ENCODE data around the gene EPHA1. TPM values are rescaled to one million over a fixed set of nuclear protein-coding genes. Genes with fewer than 3 reads are reported as not detected.

The EPHA1 gene
- total and polyA plus RNA-seq, 7 experiments from 2014 or later, result 4.1 to 63.1 (median 33.6) TPM

- Mint-ChIP-seq H3K4me1 (peaks cover 0 to 32% (median 24%) of the 10 kb centered on the region in 7 donors), H3K27ac (no peak overlapping the region), H3K36me3 (peaks cover 0 to 41% (median 29%) of the 10 kb centered on the region in 5 donors), H3K27me3 (peaks cover 0 to 3% (median 0%) of the 10 kb centered on the region in 5 donors), H3K4me3 (no peak overlapping the region), H3K9me3 (no peaks in the 10 kb centered on the region)
- Histone ChIP-seq H3K9me3 (ENCODE audit: control insufficient read depth in 2 of 3, low read length in 3 of 3) (no peaks in the 10 kb centered on the region), H3K4me3 (ENCODE audit: low read length) (no peak overlapping the region), H3K4me1 (ENCODE audit: control insufficient read depth in 2 of 2, insufficient read depth in 2 of 2, low read length in 2 of 2) (no peaks in the 10 kb centered on the region), H3K36me3 (ENCODE audit: control insufficient read depth in 2 of 3, insufficient read depth in 3 of 3, low read length in 3 of 3) (no peaks in the 10 kb centered on the region), H3K27ac (ENCODE audit: low read depth, low read length) (no peak overlapping the region), H3K27me3 (ENCODE audit: control insufficient read depth in 2 of 2, insufficient read depth in 2 of 2, low read length in 2 of 2) (no peaks in the 10 kb centered on the region)
- POLR2A ChIA-PET, result no interaction called here
- DNase-seq (no peak), ATAC-seq (no peak)
- CTCF ChIA-PET, result no interaction called here
- intact Hi-C loops (cut with micrococcal nuclease), result no loop called here
These were observed 43.8 kb upstream of the EPHA1 start for GRCh38 chr7:143452495-143452894.

GRCh38 chr7:143451746-143452145 is 43.1 kb upstream of the EPHA1 start:
- H3K27me3 ChIP-seq (ENCODE audit: control insufficient read depth in 2 of 2, insufficient read depth in 2 of 2, low read length in 2 of 2), result no peaks in the 10 kb centered on the region
- POLR2A ChIA-PET, result no interaction called here
- no peaks in the 10 kb centered on the region for H3K36me3 ChIP-seq (ENCODE audit: control insufficient read depth in 2 of 3, insufficient read depth in 3 of 3, low read length in 3 of 3)
- intact Hi-C loops (cut with micrococcal nuclease), result no loop called here
- H3K4me3 Mint-ChIP-seq, result no peak overlapping the region
- no peak overlapping the region for H3K4me3 ChIP-seq (ENCODE audit: low read length)
- H3K36me3 Mint-ChIP-seq, result peaks cover 0 to 34% (median 22%) of the 10 kb centered on the region in 5 donors
- no peak overlapping the region for H3K27ac ChIP-seq (ENCODE audit: low read depth, low read length)
- peaks cover 0 to 32% (median 24%) of the 10 kb centered on the region in 7 donors for H3K4me1 Mint-ChIP-seq
- H3K4me1 ChIP-seq (ENCODE audit: control insufficient read depth in 2 of 2, insufficient read depth in 2 of 2, low read length in 2 of 2), result no peaks in the 10 kb centered on the region
- ATAC-seq, result no peak
- H3K27ac Mint-ChIP-seq, result no peak overlapping the region
- DNase-seq, result no peak
- H3K9me3 Mint-ChIP-seq, result no peaks in the 10 kb centered on the region
- H3K27me3 Mint-ChIP-seq, result peaks cover 0 to 3% (median 0%) of the 10 kb centered on the region in 5 donors
- CTCF ChIA-PET, result no interaction called here
- H3K9me3 ChIP-seq (ENCODE audit: control insufficient read depth in 2 of 3, low read length in 3 of 3), result no peaks in the 10 kb centered on the region

- Mint-ChIP-seq H3K9me3 (no peaks in the 10 kb centered on the region), H3K4me3 (no peak overlapping the region), H3K27me3 (no peaks in the 10 kb centered on the region), H3K36me3 (peaks cover 0 to 30% (median 17%) of the 10 kb centered on the region in 5 donors), H3K4me1 (peaks cover 0 to 32% (median 24%) of the 10 kb centered on the region in 7 donors), H3K27ac (no peak overlapping the region)
- Histone ChIP-seq H3K4me3 (ENCODE audit: low read length) (no peak overlapping the region), H3K36me3 (ENCODE audit: control insufficient read depth in 2 of 3, insufficient read depth in 3 of 3, low read length in 3 of 3) (no peaks in the 10 kb centered on the region), H3K27ac (ENCODE audit: low read depth, low read length) (no peak overlapping the region), H3K9me3 (ENCODE audit: control insufficient read depth in 2 of 3, low read length in 3 of 3) (no peaks in the 10 kb centered on the region), H3K27me3 (ENCODE audit: control insufficient read depth in 2 of 2, insufficient read depth in 2 of 2, low read length in 2 of 2) (no peaks in the 10 kb centered on the region), H3K4me1 (ENCODE audit: control insufficient read depth in 2 of 2, insufficient read depth in 2 of 2, low read length in 2 of 2) (no peaks in the 10 kb centered on the region)
- CTCF ChIA-PET, result no interaction called here
- POLR2A ChIA-PET, result no interaction called here
- DNase-seq, result no peak
- intact Hi-C loops (cut with micrococcal nuclease), result no loop called here
- no peak for ATAC-seq
These were observed 42.5 kb upstream of the EPHA1 start for GRCh38 chr7:143451122-143451521.

GRCh38 chr7:143449793-143450192 is 41.1 kb upstream of the EPHA1 start:
- ATAC-seq, result no peak
- intact Hi-C loops (cut with micrococcal nuclease), result no loop called here
- Histone ChIP-seq H3K27ac (ENCODE audit: low read depth, low read length) (no peak overlapping the region), H3K4me3 (ENCODE audit: low read length) (no peak overlapping the region), H3K9me3 (ENCODE audit: control insufficient read depth in 2 of 3, low read length in 3 of 3) (no peaks in the 10 kb centered on the region), H3K4me1 (ENCODE audit: control insufficient read depth in 2 of 2, insufficient read depth in 2 of 2, low read length in 2 of 2) (no peaks in the 10 kb centered on the region), H3K27me3 (ENCODE audit: control insufficient read depth in 2 of 2, insufficient read depth in 2 of 2, low read length in 2 of 2) (no peaks in the 10 kb centered on the region), H3K36me3 (ENCODE audit: control insufficient read depth in 2 of 3, insufficient read depth in 3 of 3, low read length in 3 of 3) (no peaks in the 10 kb centered on the region)
- Mint-ChIP-seq H3K9me3 (no peaks in the 10 kb centered on the region), H3K4me3 (no peak overlapping the region), H3K27ac (no peak overlapping the region), H3K4me1 (peaks cover 0 to 32% (median 22%) of the 10 kb centered on the region in 7 donors), H3K27me3 (no peaks in the 10 kb centered on the region), H3K36me3 (peaks cover 0 to 27% (median 7%) of the 10 kb centered on the region in 5 donors)
- POLR2A ChIA-PET, result no interaction called here
- DNase-seq, result no peak
- CTCF ChIA-PET, result no interaction called here

GRCh38 chr7:143448429-143448828 is 39.8 kb upstream of the EPHA1 start:
- Histone ChIP-seq H3K4me1 (ENCODE audit: control insufficient read depth in 2 of 2, insufficient read depth in 2 of 2, low read length in 2 of 2) (no peaks in the 10 kb centered on the region), H3K36me3 (ENCODE audit: control insufficient read depth in 2 of 3, insufficient read depth in 3 of 3, low read length in 3 of 3) (no peaks in the 10 kb centered on the region), H3K9me3 (ENCODE audit: control insufficient read depth in 2 of 3, low read length in 3 of 3) (no peaks in the 10 kb centered on the region), H3K27ac (ENCODE audit: low read depth, low read length) (no peak overlapping the region), H3K4me3 (ENCODE audit: low read length) (no peak overlapping the region), H3K27me3 (ENCODE audit: control insufficient read depth in 2 of 2, insufficient read depth in 2 of 2, low read length in 2 of 2) (no peaks in the 10 kb centered on the region)
- ATAC-seq, result no peak
- Mint-ChIP-seq H3K36me3 (peaks cover 0 to 23% (median 4%) of the 10 kb centered on the region in 5 donors), H3K4me3 (no peak overlapping the region), H3K9me3 (no peaks in the 10 kb centered on the region), H3K27me3 (no peaks in the 10 kb centered on the region), H3K4me1 (peaks cover 0 to 21% (median 16%) of the 10 kb centered on the region in 7 donors), H3K27ac (no peak overlapping the region)
- DNase-seq, result no peak
- POLR2A ChIA-PET, result no interaction called here
- CTCF ChIA-PET, result no interaction called here
- intact Hi-C loops (cut with micrococcal nuclease), result no loop called here

- Mint-ChIP-seq H3K4me1 (peaks cover 0 to 11% (median 9%) of the 10 kb centered on the region in 7 donors), H3K36me3 (peaks cover 0 to 21% (median 10%) of the 10 kb centered on the region in 5 donors), H3K9me3 (no peaks in the 10 kb centered on the region), H3K27ac (no peak overlapping the region), H3K4me3 (no peak overlapping the region), H3K27me3 (no peaks in the 10 kb centered on the region)
- Histone ChIP-seq H3K4me1 (ENCODE audit: control insufficient read depth in 2 of 2, insufficient read depth in 2 of 2, low read length in 2 of 2) (no peaks in the 10 kb centered on the region), H3K36me3 (ENCODE audit: control insufficient read depth in 2 of 3, insufficient read depth in 3 of 3, low read length in 3 of 3) (no peaks in the 10 kb centered on the region), H3K9me3 (ENCODE audit: control insufficient read depth in 2 of 3, low read length in 3 of 3) (no peaks in the 10 kb centered on the region), H3K27me3 (ENCODE audit: control insufficient read depth in 2 of 2, insufficient read depth in 2 of 2, low read length in 2 of 2) (no peaks in the 10 kb centered on the region), H3K4me3 (ENCODE audit: low read length) (no peak overlapping the region), H3K27ac (ENCODE audit: low read depth, low read length) (no peak overlapping the region)
- ATAC-seq (no peak), DNase-seq (no peak)
- ChIA-PET POLR2A (no interaction called here), CTCF (no interaction called here)
- intact Hi-C loops (cut with micrococcal nuclease), result no loop called here
These were observed 38.8 kb upstream of the EPHA1 start for GRCh38 chr7:143447466-143447865.

GRCh38 chr7:143444785-143445184 is 36.1 kb upstream of the EPHA1 start:
- CTCF ChIA-PET, result interaction anchor here (0.6 kb wide), 1 partner anchor 205 kb away, joined by 3 read pairs; no protein-coding TSS in a partner anchor

More at GRCh38 chr7:143444785-143445184, 36.1 kb upstream of the EPHA1 start:
- Histone ChIP-seq H3K4me3 (ENCODE audit: low read length) (no peak overlapping the region), H3K27ac (ENCODE audit: low read depth, low read length) (no peak overlapping the region), H3K27me3 (ENCODE audit: control insufficient read depth in 2 of 2, insufficient read depth in 2 of 2, low read length in 2 of 2) (no peaks in the 10 kb centered on the region), H3K4me1 (ENCODE audit: control insufficient read depth in 2 of 2, insufficient read depth in 2 of 2, low read length in 2 of 2) (no peaks in the 10 kb centered on the region), H3K36me3 (ENCODE audit: control insufficient read depth in 2 of 3, insufficient read depth in 3 of 3, low read length in 3 of 3) (no peaks in the 10 kb centered on the region), H3K9me3 (ENCODE audit: control insufficient read depth in 2 of 3, low read length in 3 of 3) (no peaks in the 10 kb centered on the region)
- Mint-ChIP-seq H3K27ac (no peak overlapping the region), H3K36me3 (peaks cover 0 to 30% (median 17%) of the 10 kb centered on the region in 5 donors), H3K27me3 (peaks cover 0 to 2% (median 0%) of the 10 kb centered on the region in 5 donors), H3K4me3 (no peak overlapping the region), H3K4me1 (peaks cover 1 to 15% (median 6%) of the 10 kb centered on the region in 7 donors), H3K9me3 (no peaks in the 10 kb centered on the region)
- ATAC-seq, result no peak
- intact Hi-C loops (cut with micrococcal nuclease), result no loop called here
- POLR2A ChIA-PET, result no interaction called here
- no peak for DNase-seq

Data from naive thymus-derived CD4-positive, alpha-beta T cell (primary cell).